A549 (cell line): ENCODE results near the gene LDLRAD4. TPM values are rescaled to one million over a fixed set of nuclear protein-coding genes. Genes with fewer than 3 reads are reported as not detected.

Experiments used
- ATAC-seq, 2 experiments: fragments of 200-7000 bp in 1 of 2; fragments of >200 bp in 1 of 2; cut with Nextera tagmentation in 1 of 2; cut with Tn5 transposase in 1 of 2; 3 replicates each; pipeline versions ENCODE4 v1.8.0 to v1.9.1; 2018 to 2020; ENCODE audit warnings: mild to moderate bottlenecking in 1 of 2, moderate library complexity in 1 of 2
- CTCF ChIA-PET: fragments of 300-600 bp; sonication (Branson Sonifier 250); formaldehyde crosslinking; extraction: SDS; loops from one replicate; lab custom pipeline; 2021; ENCODE audit warnings: antibody characterized with exemption, inconsistent platforms; lab: Yijun Ruan, JAX
- POLR2A ChIA-PET: fragments of 350-600 bp; formaldehyde crosslinking; extraction: SDS; loops from one replicate; lab custom pipeline; 2021; ENCODE audit warnings: antibody characterized with exemption, inconsistent platforms; lab: Yijun Ruan, JAX
- DNase-seq, 2 experiments: peaks; one replicate each; pipeline versions ENCODE4 v3.0.0 to v3.0.0-alpha.2; 2011 to 2016; ENCODE audit warnings: low read depth in 1 of 2, low spot score in 1 of 2
- FAIRE-seq: peaks from 2 replicates; lab custom pipeline; 2011; peaks lifted over from hg19 to GRCh38; lab: Jason Lieb, UNC
- H3K27ac ChIP-seq, 2 experiments: fragments of >200 bp; sonication (Bioruptor Twin); formaldehyde crosslinking; 3 replicates each; pipeline ENCODE4 v1.5.1; 2016 to 2017
- H3K4me1 ChIP-seq: fragments of >200 bp; sonication (Bioruptor Twin); formaldehyde crosslinking; 3 replicates; pipeline ENCODE4 v1.6.1; 2016
- H3K4me2 ChIP-seq: fragments of >200 bp; sonication (Bioruptor Twin); formaldehyde crosslinking; 3 replicates; pipeline ENCODE4 v1.6.1; 2016
- H3K4me3 ChIP-seq: fragments of >200 bp; sonication (Bioruptor Twin); formaldehyde crosslinking; 3 replicates; pipeline ENCODE4 v1.5.1; 2016
- H3K9me3 ChIP-seq: fragments of >200 bp; sonication (Bioruptor Twin); formaldehyde crosslinking; 3 replicates; pipeline ENCODE4 v1.6.1; 2016
- BHLHE40 ChIP-seq: IDR thresholded peaks from 2 replicates; pipeline ENCODE4 v1.6.1; 2012; ENCODE audit warnings: low read depth, low read length, inconsistent platforms
- CBX2 ChIP-seq: fragments of 200-600 bp; sonication (generic); IDR thresholded peaks from 2 replicates; pipeline ENCODE4 v1.6.1; 2016; ENCODE audit warnings: low read depth, mild to moderate bottlenecking, borderline replicate concordance
- CHD2 ChIP-seq: fragments of 150-350 bp; IDR thresholded peaks from 2 replicates; pipeline ENCODE4 v1.6.1; 2014; ENCODE audit warnings: low read length; ENCODE audit not compliant: partially characterized antibody
- CHD4 ChIP-seq: fragments of 200-600 bp; sonication (generic); IDR thresholded peaks from 2 replicates; pipeline ENCODE4 v1.6.1; 2016; ENCODE audit warnings: antibody characterized with exemption, mild to moderate bottlenecking, borderline replicate concordance
- EHF ChIP-seq: fragments of 250-450 bp; sonication (Bioruptor Pico); IDR thresholded peaks from 2 replicates; pipeline ENCODE4 v1.5.0; 2020; ENCODE audit warnings: mild to moderate bottlenecking
- ELK1 ChIP-seq: fragments of 150-350 bp; IDR thresholded peaks from 2 replicates; pipeline ENCODE4 v1.6.1; 2014; ENCODE audit warnings: low read depth, mild to moderate bottlenecking, low read length
- ESRRA ChIP-seq: fragments of 150-350 bp; IDR thresholded peaks from 2 replicates; pipeline ENCODE4 v1.6.1; 2014; ENCODE audit warnings: mild to moderate bottlenecking, low read length, borderline replicate concordance
- FOSB ChIP-seq: fragments of 250-450 bp; sonication (Bioruptor Pico); IDR thresholded peaks from 2 replicates; pipeline ENCODE4 v1.5.0; 2020; ENCODE audit warnings: mild to moderate bottlenecking, moderate library complexity
- FOSL2 ChIP-seq, 2 experiments: fragments of 450-650 bp in 1 of 2; fragments of >200 bp in 1 of 2; sonication (Bioruptor Twin) in 1 of 2; formaldehyde crosslinking; IDR thresholded peaks; 2 replicates each; pipeline versions ENCODE4 v1.5.0 to v1.6.1; 2016 to 2020; ENCODE audit warnings: mild to moderate bottlenecking in 1 of 2, moderate library complexity in 1 of 2
- JUN ChIP-seq, 2 experiments: fragments of >200 bp; sonication (Bioruptor Twin); formaldehyde crosslinking; IDR thresholded peaks; 2 replicates in 1 of 2; 3 replicates in 1 of 2; pipeline ENCODE4 v1.6.1; 2016 to 2017
- MAFK ChIP-seq: fragments of 450-650 bp; IDR thresholded peaks from 2 replicates; pipeline ENCODE4 v1.6.1; 2014; ENCODE audit not compliant: partially characterized antibody
- NFE2L2 ChIP-seq: fragments of 150-350 bp; conservative IDR thresholded peaks from 2 replicates; pipeline ENCODE4 v1.6.1; 2014; ENCODE audit warnings: low read length
- PHF8 ChIP-seq: fragments of 200-600 bp; sonication (generic); IDR thresholded peaks from 2 replicates; pipeline ENCODE4 v1.6.1; 2016; ENCODE audit warnings: low read depth, mild to moderate bottlenecking, antibody characterized with exemption, moderate library complexity, borderline replicate concordance
- POLR2A ChIP-seq: IDR thresholded peaks from 2 replicates; pipeline ENCODE4 v1.6.1; 2012; ENCODE audit warnings: mild to moderate bottlenecking, low read length
- POLR2AphosphoS2 ChIP-seq: conservative IDR thresholded peaks from 2 replicates; pipeline ENCODE4 v1.6.1; 2012; ENCODE audit warnings: low read length, improper control_type of control experiment, inconsistent platforms
- RARB ChIP-seq: fragments of 250-450 bp; sonication (Bioruptor Pico); IDR thresholded peaks from 2 replicates; pipeline ENCODE4 v1.8.0; 2021; ENCODE audit warnings: mild to moderate bottlenecking, moderate library complexity
- RCOR1 ChIP-seq: fragments of 150-350 bp; IDR thresholded peaks from 2 replicates; pipeline ENCODE4 v1.6.1; 2014; ENCODE audit warnings: antibody characterized with exemption, low read length, low read depth
- RFX5 ChIP-seq: fragments of 450-650 bp; IDR thresholded peaks from 2 replicates; pipeline ENCODE4 v1.7.1; 2014; ENCODE audit warnings: antibody characterized with exemption, mild to moderate bottlenecking, moderate library complexity
- RNF2 ChIP-seq: fragments of 200-600 bp; sonication (generic); IDR thresholded peaks from 2 replicates; pipeline ENCODE4 v1.6.1; 2016; ENCODE audit warnings: low read depth, mild to moderate bottlenecking, antibody characterized with exemption, moderate library complexity, borderline replicate concordance
- ZC3H11A ChIP-seq: fragments of 450-650 bp; IDR thresholded peaks from 2 replicates; pipeline ENCODE4 v1.6.1; 2014; ENCODE audit warnings: antibody characterized with exemption, mild to moderate bottlenecking
- ZFP36 ChIP-seq: fragments of 450-650 bp; IDR thresholded peaks from 2 replicates; pipeline ENCODE4 v1.6.1; 2014; ENCODE audit warnings: borderline replicate concordance; ENCODE audit not compliant: partially characterized antibody
- ZNF302 ChIP-seq: fragments of 250-450 bp; sonication (Bioruptor Pico); IDR thresholded peaks from 2 replicates; pipeline ENCODE4 v1.9.0; 2021; ENCODE audit warnings: inconsistent platforms, mild to moderate bottlenecking, moderate library complexity
- ZSCAN20 ChIP-seq: fragments of 250-450 bp; sonication (Bioruptor Pico); IDR thresholded peaks from 2 replicates; pipeline ENCODE4 v1.8.0; 2022; ENCODE audit warnings: mild to moderate bottlenecking, moderate library complexity
- WGBS: methylation state at CpG from one replicate; pipeline ENCODE4 v1.1.6; 2017; ENCODE audit errors: missing lambda C conversion rate; 5-methylcytosine and 5-hydroxymethylcytosine counted together
- polyA plus RNA-seq, 4 experiments: library from polyadenylated mRNA; depleted of rRNA in 3 of 4; stranded (reverse); fragments of >200 nt; fragmentation: RNase III in 1 of 4; extraction: RNeasy Plus Mini Kit Qiagen cat#74134 plus additional on column Dnase treatment in 1 of 4; gene quantifications; 2 replicates in 3 of 4; 3 replicates in 1 of 4; pipeline ENCODE4 v1.2.3, GENCODE V29; 2011 to 2017
- TF ChIP-seq, protein P1 (sequence below): fragments of >200 bp; sonication (Bioruptor Twin); formaldehyde crosslinking; IDR thresholded peaks from 3 replicates; pipeline ENCODE4 v1.5.1; 2016
- TF ChIP-seq, protein P2 (sequence below): fragments of 450-650 bp; IDR thresholded peaks from 2 replicates; pipeline ENCODE4 v1.6.1; 2014; ENCODE audit warnings: antibody characterized with exemption

LDLRAD4 gene
- polyA plus RNA-seq, 2 of the 4 experiments (the other 2 are of a cell fraction): 5.2 to 7.6 TPM

GRCh38 chr18:13262839-13263691, 44.5 kb downstream of the LDLRAD4 start:
- CTCF ChIA-PET: interaction anchor here (1.4 kb wide), 1 partner anchor 47 kb away, joined by 3 read pairs; no protein-coding TSS in a partner anchor
- ATAC-seq (no peak), DNase-seq (no peak), FAIRE-seq (no peak)
- no peak overlapping the region for H3K4me3 ChIP-seq
- POLR2A ChIA-PET: no interaction called here
- WGBS: 71% methylated on average over 10 of the region's 50 CpGs
- TF ChIP-seq FOSB: no peak
- TF ChIP-seq ZFP36: no peak
- no peak for TF ChIP-seq RNF2
- TF ChIP-seq JUN (IDR thresholded peaks at IDR 0.05): no peak
- TF ChIP-seq CBX2: no peak
- no peak for TF ChIP-seq ZC3H11A
- no peak for TF ChIP-seq FOSL2 (IDR thresholded peaks at IDR 0.05)
- TF ChIP-seq FOSL2 (CRISPR knock-in tag; IDR thresholded peaks at IDR 0.05): no peak
- TF ChIP-seq EHF (CRISPR knock-in tag): no peak
- TF ChIP-seq RARB: no peak
- no peak for TF ChIP-seq POLR2AphosphoS2
- TF ChIP-seq, protein P1, sequence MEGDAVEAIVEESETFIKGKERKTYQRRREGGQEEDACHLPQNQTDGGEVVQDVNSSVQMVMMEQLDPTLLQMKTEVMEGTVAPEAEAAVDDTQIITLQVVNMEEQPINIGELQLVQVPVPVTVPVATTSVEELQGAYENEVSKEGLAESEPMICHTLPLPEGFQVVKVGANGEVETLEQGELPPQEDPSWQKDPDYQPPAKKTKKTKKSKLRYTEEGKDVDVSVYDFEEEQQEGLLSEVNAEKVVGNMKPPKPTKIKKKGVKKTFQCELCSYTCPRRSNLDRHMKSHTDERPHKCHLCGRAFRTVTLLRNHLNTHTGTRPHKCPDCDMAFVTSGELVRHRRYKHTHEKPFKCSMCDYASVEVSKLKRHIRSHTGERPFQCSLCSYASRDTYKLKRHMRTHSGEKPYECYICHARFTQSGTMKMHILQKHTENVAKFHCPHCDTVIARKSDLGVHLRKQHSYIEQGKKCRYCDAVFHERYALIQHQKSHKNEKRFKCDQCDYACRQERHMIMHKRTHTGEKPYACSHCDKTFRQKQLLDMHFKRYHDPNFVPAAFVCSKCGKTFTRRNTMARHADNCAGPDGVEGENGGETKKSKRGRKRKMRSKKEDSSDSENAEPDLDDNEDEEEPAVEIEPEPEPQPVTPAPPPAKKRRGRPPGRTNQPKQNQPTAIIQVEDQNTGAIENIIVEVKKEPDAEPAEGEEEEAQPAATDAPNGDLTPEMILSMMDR: no peak
- no peak for TF ChIP-seq RFX5
- TF ChIP-seq, protein P2, sequence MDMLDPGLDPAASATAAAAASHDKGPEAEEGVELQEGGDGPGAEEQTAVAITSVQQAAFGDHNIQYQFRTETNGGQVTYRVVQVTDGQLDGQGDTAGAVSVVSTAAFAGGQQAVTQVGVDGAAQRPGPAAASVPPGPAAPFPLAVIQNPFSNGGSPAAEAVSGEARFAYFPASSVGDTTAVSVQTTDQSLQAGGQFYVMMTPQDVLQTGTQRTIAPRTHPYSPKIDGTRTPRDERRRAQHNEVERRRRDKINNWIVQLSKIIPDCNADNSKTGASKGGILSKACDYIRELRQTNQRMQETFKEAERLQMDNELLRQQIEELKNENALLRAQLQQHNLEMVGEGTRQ: no peak
- H3K4me1 ChIP-seq: no peaks in the 10 kb centered on the region; the same call in 2 of the 3 replicates
- H3K4me2 ChIP-seq: no peak overlapping the region
- no peak overlapping the region for H3K27ac ChIP-seq
- no peaks in the 10 kb centered on the region for H3K9me3 ChIP-seq

DNA sequence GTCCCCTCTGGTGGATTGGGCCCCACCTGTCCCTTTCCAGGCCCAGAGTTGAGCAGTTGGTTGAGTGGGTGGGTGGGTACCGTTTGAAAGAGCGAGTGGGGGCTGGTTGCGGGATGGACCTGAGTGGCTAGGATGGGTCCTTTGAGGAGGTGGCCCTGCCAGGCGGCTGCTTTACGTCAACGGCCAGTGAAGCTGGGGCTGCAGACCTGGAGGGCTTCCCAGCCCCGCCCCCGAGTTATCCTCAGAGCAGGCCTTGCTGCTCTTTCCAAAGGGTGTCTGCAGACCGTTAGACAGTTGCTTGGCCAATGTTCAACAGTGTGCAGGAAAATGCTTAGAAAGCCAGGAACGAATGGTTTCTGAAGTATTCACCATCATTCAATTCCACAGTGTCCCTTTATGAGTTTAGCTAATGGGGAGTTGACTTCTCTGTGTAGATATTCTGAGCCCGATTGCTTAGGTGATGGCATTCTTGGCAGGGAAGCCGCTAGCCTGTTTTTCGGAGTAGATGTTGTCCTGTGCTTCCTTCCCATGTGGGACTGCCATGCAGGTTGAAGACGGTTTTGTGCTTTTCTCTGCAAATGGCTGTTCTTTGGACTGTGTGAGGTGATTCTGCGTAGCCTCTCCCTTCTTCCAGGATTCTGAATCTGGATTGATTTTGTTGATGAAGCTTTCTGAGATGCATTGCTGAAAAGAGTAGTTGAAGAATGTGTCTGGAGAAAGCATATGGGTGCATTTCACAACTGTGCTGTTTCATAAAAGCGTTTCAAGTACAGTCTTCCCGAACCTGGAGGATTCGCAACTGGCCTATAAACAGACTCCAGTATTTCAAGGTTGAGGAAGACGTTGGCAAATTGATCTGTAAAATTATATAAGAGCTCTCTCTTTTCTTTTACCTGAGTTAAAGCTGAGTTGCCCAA, 45.8 kb downstream of the LDLRAD4 start:
- Histone ChIP-seq H3K4me1 (no peaks in the 10 kb centered on the region; the same call in 2 of the 3 replicates), H3K4me3 (no peak overlapping the region), H3K9me3 (no peaks in the 10 kb centered on the region), H3K27ac (no peak overlapping the region), H3K4me2 (no peak overlapping the region)
- no peak for FAIRE-seq
- CTCF ChIA-PET: interaction anchor here (1.4 kb wide), 1 partner anchor 48 kb away, joined by 3 read pairs; no protein-coding TSS in a partner anchor
- no peak for DNase-seq
- WGBS: 87% methylated on average over 19 of the region's 19 CpGs
- TF ChIP-seq EHF (CRISPR knock-in tag): no peak
- no peak for TF ChIP-seq BHLHE40
- no peak for TF ChIP-seq NFE2L2
- TF ChIP-seq PHF8: no peak
- TF ChIP-seq ELK1: no peak
- TF ChIP-seq ZNF302 (CRISPR knock-in tag): no peak
- TF ChIP-seq, protein P1: no peak
- no peak for TF ChIP-seq FOSB
- no peak for TF ChIP-seq POLR2AphosphoS2
- no peak for TF ChIP-seq ESRRA
- no peak for TF ChIP-seq RFX5
- no peak for TF ChIP-seq ZSCAN20 (CRISPR knock-in tag)
- no peak for TF ChIP-seq CBX2
- TF ChIP-seq RCOR1: no peak
- TF ChIP-seq ZC3H11A: no peak
- no peak for TF ChIP-seq MAFK
- TF ChIP-seq CHD4: no peak
- no peak for TF ChIP-seq CHD2
- TF ChIP-seq POLR2A: no peak
- no peak for ATAC-seq
- POLR2A ChIA-PET: no interaction called here
